HG03571 (cell line): ENCODE data around the gene PRMT3.
"Not testable (repeated sequence)": the region's sequence is repeated elsewhere in the genome, so short reads cannot be mapped to it uniquely, and the experiment has no call there.

Experiments used
- ATAC-seq: cut with Tn5 transposase; IDR thresholded peaks from one replicate; pipeline ENCODE4 v1.9.1; 2021; ENCODE audit not compliant: unreplicated experiment

PRMT3 gene

GRCh38 chr11:20387261-20388095, at the start of gene PRMT3:
PRMT3 (plus strand) TSS chr11:20387716; CDS start chr11:20387747, 31 bp downstream.
- ATAC-seq = peak; percentile 80

DNA sequence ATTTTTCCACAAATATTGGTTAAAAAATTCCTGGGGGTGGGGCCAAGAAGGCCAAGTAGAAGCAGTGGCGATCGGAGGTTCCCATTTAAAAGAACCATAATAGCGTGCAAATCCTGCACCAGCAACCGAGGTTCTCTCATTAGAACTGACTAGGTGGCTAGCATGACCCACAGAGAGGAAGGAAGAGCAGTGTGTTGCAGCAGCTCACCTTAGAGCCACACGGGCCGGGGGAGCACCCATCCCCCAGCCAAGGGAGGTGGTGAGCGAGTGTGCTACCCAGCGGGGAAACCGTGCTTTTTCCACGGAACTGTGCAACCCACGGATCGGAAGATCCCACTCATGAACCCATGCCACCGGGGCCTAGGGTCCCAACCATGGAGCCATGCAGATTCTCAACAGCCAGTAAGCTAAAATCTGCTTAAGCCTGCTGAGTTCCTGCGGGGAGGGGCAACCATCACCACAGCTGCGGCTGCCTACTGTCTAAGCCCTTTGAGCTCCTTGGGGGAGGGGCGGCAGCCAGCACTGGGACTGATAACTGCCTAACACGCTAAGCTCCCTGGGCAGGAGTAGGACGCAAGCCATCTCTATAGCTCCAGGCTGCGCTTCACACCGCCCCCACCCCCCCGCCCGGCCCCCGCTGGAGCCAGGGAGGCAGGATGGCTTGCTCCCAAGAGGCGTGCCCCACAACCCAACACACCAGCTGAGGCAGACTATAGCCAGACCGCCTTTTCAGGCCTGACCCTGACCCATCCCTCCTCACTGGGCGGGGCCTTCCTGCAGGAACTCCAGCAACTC, 45.0 kb upstream of the PRMT3 start:
- no peak for ATAC-seq

- no peak for ATAC-seq
These were observed 36.4 kb upstream of the PRMT3 start for GRCh38 chr11:20351136-20351535.

DNA sequence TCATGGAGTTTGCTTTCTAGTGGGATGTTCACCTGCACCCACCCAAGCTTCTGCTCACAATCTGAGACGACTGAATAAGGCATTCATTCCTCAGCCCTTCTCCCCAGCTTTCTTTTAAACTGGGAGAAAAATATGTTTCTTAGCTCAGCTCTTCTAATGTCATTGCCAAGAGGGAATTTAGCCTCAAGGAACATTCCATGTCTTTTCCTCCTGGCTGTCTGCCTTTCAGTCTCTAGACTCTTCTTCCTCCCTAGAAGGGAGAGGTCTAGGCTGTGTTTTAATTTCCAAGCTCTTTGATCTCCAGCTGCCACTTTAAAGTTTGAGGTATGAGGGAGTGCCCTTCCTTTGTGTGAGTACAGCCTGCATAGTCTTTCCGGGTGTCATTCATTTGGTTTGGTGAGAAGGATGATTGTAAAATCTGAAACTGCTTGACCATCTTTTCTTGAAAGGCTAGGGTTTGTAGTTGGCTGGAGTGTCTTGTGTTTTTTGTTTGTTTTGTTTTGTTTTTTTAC, 35.7 kb upstream of the PRMT3 start:
- no peak for ATAC-seq

DNA sequence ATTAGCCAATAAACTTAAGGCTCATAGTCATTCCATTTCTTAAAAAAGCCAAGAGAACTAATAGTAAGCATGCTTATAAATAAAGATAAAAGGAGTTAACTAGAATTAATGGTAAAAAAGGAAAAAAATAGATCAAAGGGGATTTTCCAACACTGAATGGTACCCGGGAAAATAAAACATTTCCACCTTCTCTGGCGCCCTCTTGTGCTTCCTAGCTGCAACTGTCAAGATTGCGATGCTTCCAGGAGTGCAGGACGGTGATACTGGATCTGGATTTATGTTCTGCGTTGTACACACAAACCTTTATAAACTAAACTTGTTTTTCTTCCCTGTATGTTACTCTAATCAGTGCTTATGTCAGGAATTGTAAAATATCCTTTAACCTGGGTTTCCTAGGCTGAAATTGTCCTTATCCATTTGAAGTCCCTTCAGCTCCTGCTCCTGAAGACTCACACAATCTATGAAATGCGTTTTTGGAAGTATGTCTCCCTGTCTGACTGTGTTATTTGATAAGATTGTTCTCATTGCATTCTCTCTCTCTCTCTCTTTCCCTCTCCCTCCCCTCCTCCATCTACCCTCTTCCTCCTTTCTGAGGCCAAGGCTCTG, 33.6 kb upstream of the PRMT3 start:
- ATAC-seq = no peak

DNA sequence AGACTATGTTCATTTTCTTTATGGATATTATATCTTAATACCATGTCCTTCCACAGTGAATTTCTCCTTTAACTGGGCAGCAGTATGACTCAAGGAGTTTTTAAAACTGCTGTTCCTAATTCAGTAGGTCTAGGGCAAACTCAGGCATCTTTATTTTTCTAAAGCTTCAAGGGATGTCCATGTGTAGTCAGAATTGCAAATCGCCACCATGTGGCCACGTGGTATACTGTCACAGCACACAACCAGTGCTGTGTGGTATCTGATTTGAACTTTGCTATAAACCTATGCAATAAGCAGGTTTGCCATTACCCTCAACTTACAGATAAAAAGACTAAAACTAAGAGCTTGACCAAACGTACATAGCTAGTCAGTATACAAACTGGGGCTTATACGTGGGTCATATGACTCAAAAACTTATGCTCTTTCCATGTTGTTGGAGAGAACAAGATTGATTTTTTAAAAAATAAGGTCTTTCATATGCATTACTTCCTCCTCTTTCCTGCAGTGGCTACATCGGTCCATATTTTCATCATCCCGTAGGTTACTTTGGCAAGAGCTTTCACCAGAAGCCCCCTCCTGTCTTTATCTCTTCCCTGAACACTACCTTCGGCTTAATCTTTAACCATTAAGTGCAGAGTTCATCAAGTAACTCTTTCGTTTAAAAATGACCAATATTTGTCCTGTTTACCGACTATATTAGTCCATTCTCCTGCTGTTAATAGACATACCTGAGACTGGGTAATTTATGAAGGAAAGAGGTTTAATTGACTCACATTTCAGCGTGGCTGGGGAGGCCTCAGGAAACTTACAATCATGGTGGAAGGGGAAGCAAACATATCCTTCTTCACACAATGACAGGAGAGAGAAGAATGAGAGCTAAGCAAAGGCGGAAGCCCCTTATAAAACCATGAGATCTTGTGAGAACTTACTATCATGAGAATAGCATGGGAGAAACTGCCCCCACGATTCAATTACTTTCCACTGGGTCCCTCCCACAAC, 32.0 kb upstream of the PRMT3 start:
- peak; percentile 76 for ATAC-seq

GRCh38 chr11:20357150-20357549, 30.4 kb upstream of the PRMT3 start:
- no peak for ATAC-seq

GRCh38 chr11:20360650-20361049, 26.9 kb upstream of the PRMT3 start:
- ATAC-seq = no peak

- no peak for ATAC-seq
These were observed 25.0 kb upstream of the PRMT3 start for GRCh38 chr11:20362481-20362880.

GRCh38 chr11:20363149-20363499, 24.4 kb upstream of the PRMT3 start:
- ATAC-seq = no peak

- ATAC-seq = peak; percentile 97
These were observed 23.8 kb upstream of the PRMT3 start, which contains the start of gene HTATIP2 for GRCh38 chr11:20363500-20364340. HTATIP2 (plus strand) TSS chr11:20363714; CDS start chr11:20364238, 524 bp downstream.

DNA sequence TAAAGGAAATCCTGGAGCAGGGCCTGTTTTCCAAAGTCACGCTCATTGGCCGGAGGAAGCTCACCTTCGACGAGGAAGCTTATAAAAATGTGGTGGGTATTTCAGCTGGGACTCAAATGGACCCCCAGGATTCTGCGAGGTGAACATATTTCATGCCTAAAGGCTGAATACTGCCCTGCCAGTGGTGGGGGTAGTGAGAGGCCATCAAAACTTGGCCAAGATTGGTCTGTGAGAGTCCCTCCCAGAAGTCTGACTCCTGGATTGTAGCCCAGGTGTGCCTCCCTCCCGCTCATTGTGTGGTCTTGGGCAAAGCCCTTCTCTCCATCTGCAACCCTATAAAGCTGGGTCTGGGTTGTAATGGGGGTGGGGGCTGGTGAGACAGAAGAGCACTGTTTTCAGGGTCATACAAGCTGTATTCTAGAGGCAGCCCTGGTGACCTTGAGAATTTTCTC, 23.1 kb upstream of the PRMT3 start:
- no peak for ATAC-seq

- not testable (repeated sequence) for ATAC-seq
These were observed 22.1 kb upstream of the PRMT3 start for GRCh38 chr11:20365465-20365864.

- ATAC-seq = no peak
These were observed 20.1 kb upstream of the PRMT3 start for GRCh38 chr11:20367313-20367948.

GRCh38 chr11:20368438-20368837, 19.1 kb upstream of the PRMT3 start:
- ATAC-seq = no peak

- ATAC-seq = no peak
These were observed 17.7 kb upstream of the PRMT3 start for GRCh38 chr11:20369826-20370225.

DNA sequence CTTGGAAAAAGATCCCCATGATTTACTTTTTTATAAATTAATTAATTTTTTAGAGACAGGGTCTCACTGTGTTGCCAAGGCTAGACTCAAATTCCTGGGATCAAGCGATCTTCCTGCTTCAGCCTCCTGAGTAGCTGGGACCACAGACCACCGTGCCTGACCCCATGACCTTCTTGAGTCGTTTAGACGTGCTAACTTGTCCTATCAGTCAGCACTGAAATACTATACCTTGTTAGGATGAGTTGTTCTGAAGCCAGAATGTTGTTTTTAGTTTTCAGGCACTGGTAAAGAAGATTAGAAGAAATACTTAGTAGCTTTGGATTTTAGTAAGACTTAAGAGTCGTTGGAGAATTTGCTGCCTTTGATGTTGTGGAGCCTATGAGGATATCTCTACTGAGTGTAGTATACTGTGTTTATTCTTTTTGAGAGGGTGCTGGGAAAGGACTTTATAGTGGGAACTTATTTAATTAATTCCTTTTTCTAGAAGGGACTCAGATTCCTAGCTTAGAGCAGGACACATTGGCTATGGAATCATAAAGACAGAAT, 15.4 kb upstream of the PRMT3 start:
- no peak for ATAC-seq

- ATAC-seq = no peak
These were observed 14.4 kb upstream of the PRMT3 start for GRCh38 chr11:20373147-20373546.
